ENCODE results near the gene BMPER.

Gene BMPER

GRCh38 chr7:34138483-34138882 lies 233.1 kb downstream of the BMPER start:
- no peak overlapping the region for H3K4me3 ChIP-seq (ENCODE audit: low read depth, low read length)
- H3K4me1 ChIP-seq (ENCODE audit: control insufficient read depth, insufficient read depth, low read length): no peaks in the 10 kb centered on the region
- H3K27ac ChIP-seq (ENCODE audit: extremely low read depth, low read depth, low read length): no peak overlapping the region
- ChIA-PET POLR2A (no interaction called here), CTCF (no interaction called here)
- H3K9me3 ChIP-seq (ENCODE audit: control insufficient read depth, insufficient read depth, low read depth, low read length): no peaks in the 10 kb centered on the region
- H3K36me3 ChIP-seq (ENCODE audit: control insufficient read depth in 2 of 2, insufficient read depth in 1 of 2, low read length in 2 of 2): no peaks in the 10 kb centered on the region
- TF ChIP-seq ZNF488 (tag by site-specific recombination; IDR thresholded peaks at IDR 0.05): no peak
- no peak for TF ChIP-seq ZNF366 (tag by site-specific recombination; conservative IDR thresholded peaks at IDR 0.05)
- TF ChIP-seq, protein P1, sequence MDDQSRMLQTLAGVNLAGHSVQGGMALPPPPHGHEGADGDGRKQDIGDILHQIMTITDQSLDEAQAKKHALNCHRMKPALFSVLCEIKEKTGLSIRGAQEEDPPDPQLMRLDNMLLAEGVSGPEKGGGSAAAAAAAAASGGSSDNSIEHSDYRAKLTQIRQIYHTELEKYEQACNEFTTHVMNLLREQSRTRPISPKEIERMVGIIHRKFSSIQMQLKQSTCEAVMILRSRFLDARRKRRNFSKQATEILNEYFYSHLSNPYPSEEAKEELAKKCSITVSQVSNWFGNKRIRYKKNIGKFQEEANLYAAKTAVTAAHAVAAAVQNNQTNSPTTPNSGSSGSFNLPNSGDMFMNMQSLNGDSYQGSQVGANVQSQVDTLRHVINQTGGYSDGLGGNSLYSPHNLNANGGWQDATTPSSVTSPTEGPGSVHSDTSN (CRISPR knock-in tag; IDR thresholded peaks at IDR 0.05): no peak
- TF ChIP-seq TCF7L2 (IDR thresholded peaks at IDR 0.05; ENCODE audit: borderline replicate concordance, low read depth, low read length): no peak

- ChIA-PET POLR2A (no interaction called here), CTCF (interaction anchor here (0.6 kb wide), 1 partner anchor 24 kb away, joined by 3 read pairs; no protein-coding TSS in a partner anchor)
- Histone ChIP-seq H3K9me3 (ENCODE audit: control insufficient read depth, insufficient read depth, low read depth, low read length) (no peaks in the 10 kb centered on the region), H3K27ac (ENCODE audit: extremely low read depth, low read depth, low read length) (no peak overlapping the region), H3K4me1 (ENCODE audit: control insufficient read depth, insufficient read depth, low read length) (no peaks in the 10 kb centered on the region), H3K36me3 (ENCODE audit: control insufficient read depth in 2 of 2, insufficient read depth in 1 of 2, low read length in 2 of 2) (no peaks in the 10 kb centered on the region), H3K4me3 (ENCODE audit: low read depth, low read length) (no peak overlapping the region)
- TF ChIP-seq ZNF626 (tag by site-specific recombination; IDR thresholded peaks at IDR 0.05): no peak
- TF ChIP-seq ZNF830 (tag by site-specific recombination; IDR thresholded peaks at IDR 0.05; ENCODE audit: low read depth): no peak
- TF ChIP-seq OVOL3 (tag by site-specific recombination; IDR thresholded peaks at IDR 0.05): no peak
- TF ChIP-seq MYNN (tag by site-specific recombination; IDR thresholded peaks at IDR 0.05; ENCODE audit: borderline replicate concordance): no peak
- TF ChIP-seq ZNF677 (tag by site-specific recombination; IDR thresholded peaks at IDR 0.05): no peak
- TF ChIP-seq KLF7 (tag by site-specific recombination; IDR thresholded peaks at IDR 0.05; ENCODE audit: borderline replicate concordance): no peak
- no peak for TF ChIP-seq CTCF (tag by site-specific recombination; IDR thresholded peaks at IDR 0.05)
- no peak for TF ChIP-seq ZNF776 (tag by site-specific recombination; IDR thresholded peaks at IDR 0.05; ENCODE audit: borderline replicate concordance)
- TF ChIP-seq ZNF548 (tag by site-specific recombination; IDR thresholded peaks at IDR 0.05): no peak
- no peak for TF ChIP-seq ZNF658 (tag by site-specific recombination; IDR thresholded peaks at IDR 0.05)
- no peak for TF ChIP-seq SP2 (tag by site-specific recombination; IDR thresholded peaks at IDR 0.05)
- TF ChIP-seq OSR2 (tag by site-specific recombination; IDR thresholded peaks at IDR 0.05): no peak
- no peak for TF ChIP-seq ZNF571 (tag by site-specific recombination; IDR thresholded peaks at IDR 0.05)
Measured at GRCh38 chr7:34139086-34139485, 233.7 kb downstream of the BMPER start.

GRCh38 chr7:34140066-34140465 lies 234.7 kb downstream of the BMPER start:
- ChIA-PET CTCF (interaction anchor here (0.6 kb wide), 1 partner anchor 16 kb away, joined by 4 read pairs; no protein-coding TSS in a partner anchor), POLR2A (no interaction called here)
- no peaks in the 10 kb centered on the region for H3K9me3 ChIP-seq (ENCODE audit: control insufficient read depth, insufficient read depth, low read depth, low read length)
- no peak overlapping the region for H3K4me3 ChIP-seq (ENCODE audit: low read depth, low read length)
- H3K27ac ChIP-seq (ENCODE audit: extremely low read depth, low read depth, low read length): no peak overlapping the region
- H3K36me3 ChIP-seq (ENCODE audit: control insufficient read depth in 2 of 2, insufficient read depth in 1 of 2, low read length in 2 of 2): no peaks in the 10 kb centered on the region
- no peaks in the 10 kb centered on the region for H3K4me1 ChIP-seq (ENCODE audit: control insufficient read depth, insufficient read depth, low read length)
- TF ChIP-seq ZNF707 (tag by site-specific recombination; IDR thresholded peaks at IDR 0.05): no peak
- no peak for TF ChIP-seq ZNF777 (tag by site-specific recombination; IDR thresholded peaks at IDR 0.05; ENCODE audit: borderline replicate concordance)
- no peak for TF ChIP-seq ZNF174 (tag by site-specific recombination; IDR thresholded peaks at IDR 0.05)
- TF ChIP-seq ZNF670 (tag by site-specific recombination; IDR thresholded peaks at IDR 0.05; ENCODE audit: low read depth): no peak
- TF ChIP-seq ZNF792 (tag by site-specific recombination; IDR thresholded peaks at IDR 0.05): no peak
- no peak for TF ChIP-seq ZNF341 (tag by site-specific recombination; IDR thresholded peaks at IDR 0.05; ENCODE audit: low read depth)
- TF ChIP-seq ZNF274 (IDR thresholded peaks at IDR 0.05; ENCODE audit: low read length): no peak
- TF ChIP-seq ZNF274 (tag by site-specific recombination; IDR thresholded peaks at IDR 0.05; ENCODE audit: borderline replicate concordance): no peak
- TF ChIP-seq MYNN (tag by site-specific recombination; IDR thresholded peaks at IDR 0.05; ENCODE audit: borderline replicate concordance): no peak
- no peak for TF ChIP-seq ZNF433 (tag by site-specific recombination; IDR thresholded peaks at IDR 0.05; ENCODE audit: low read depth)
- no peak for TF ChIP-seq ZNF121 (tag by site-specific recombination; IDR thresholded peaks at IDR 0.05)
- TF ChIP-seq, protein P2, sequence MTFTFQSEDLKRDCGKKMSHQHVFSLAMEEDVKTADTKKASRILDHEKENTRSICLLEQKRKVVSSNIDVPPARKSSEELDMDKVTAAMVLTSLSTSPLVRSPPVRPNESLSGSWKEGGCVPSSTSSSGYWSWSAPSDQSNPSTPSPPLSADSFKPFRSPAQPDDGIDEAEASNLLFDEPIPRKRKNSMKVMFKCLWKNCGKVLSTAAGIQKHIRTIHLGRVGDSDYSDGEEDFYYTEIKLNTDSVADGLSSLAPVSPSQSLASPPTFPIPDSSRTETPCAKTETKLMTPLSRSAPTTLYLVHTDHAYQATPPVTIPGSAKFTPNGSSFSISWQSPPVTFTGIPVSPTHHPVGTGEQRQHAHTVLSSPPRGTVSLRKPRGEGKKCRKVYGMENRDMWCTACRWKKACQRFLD (tag by site-specific recombination; IDR thresholded peaks at IDR 0.05): no peak
- TF ChIP-seq ZNF521 (tag by site-specific recombination; IDR thresholded peaks at IDR 0.05): no peak
- no peak for TF ChIP-seq REPIN1 (tag by site-specific recombination; IDR thresholded peaks at IDR 0.05; ENCODE audit: low read depth)
